ENCODE data around the gene GDF10. TPM values are rescaled to one million over a fixed set of nuclear protein-coding genes. Genes with fewer than 3 reads are reported as not detected.

GDF10 gene
- total RNA-seq, 4 donors from 2014 or later = 5.8 to 29.7 (median 10.8) TPM

DNA sequence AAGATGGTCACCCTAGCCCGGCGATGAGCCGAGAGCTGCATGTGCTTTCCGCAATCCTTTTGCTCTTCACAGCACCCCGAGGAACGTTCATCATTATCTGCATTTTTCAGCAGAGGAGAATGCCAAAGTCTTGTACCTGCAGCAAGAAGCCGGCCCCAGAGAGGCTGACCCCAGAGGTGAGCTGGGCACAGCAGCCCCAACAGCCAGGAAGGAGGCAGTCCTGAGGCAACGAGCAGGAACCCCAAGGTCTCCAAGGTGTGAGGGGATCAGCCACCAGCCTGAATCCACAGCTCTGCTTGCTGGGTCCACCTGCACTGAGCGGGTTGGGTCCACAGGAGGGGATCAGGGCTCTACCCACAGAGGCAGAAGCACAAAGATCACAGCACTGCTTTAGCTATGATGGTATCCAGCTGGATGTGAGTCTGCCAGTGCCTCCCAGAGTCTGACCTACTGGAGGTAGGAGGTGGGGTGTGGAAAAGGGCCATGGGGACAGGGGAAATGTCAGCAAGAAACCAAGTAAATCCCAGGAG lies 16.8 kb upstream of the GDF10 start:
- Histone ChIP-seq H3K27ac (no peak overlapping the region), H3K4me1 (no peaks in the 10 kb centered on the region), H3K36me3 (no peaks in the 10 kb centered on the region), H3K4me3 (no peak overlapping the region), H3K27me3 (no peaks in the 10 kb centered on the region), H3K9me3 (no peaks in the 10 kb centered on the region)
- 88 to 95% methylated on average over 4 to 5 of the region's 9 CpGs for WGBS, 2 donors (ENCODE audit: low coverage in 1 of 2)
- ATAC-seq = no peak
- TF ChIP-seq POLR2AphosphoS5 (IDR thresholded peaks at IDR 0.05) (no peak), POLR2A (IDR thresholded peaks at IDR 0.05) (no peak), EP300 (IDR thresholded peaks at IDR 0.05) (no peak)
- TF ChIP-seq, protein P1, sequence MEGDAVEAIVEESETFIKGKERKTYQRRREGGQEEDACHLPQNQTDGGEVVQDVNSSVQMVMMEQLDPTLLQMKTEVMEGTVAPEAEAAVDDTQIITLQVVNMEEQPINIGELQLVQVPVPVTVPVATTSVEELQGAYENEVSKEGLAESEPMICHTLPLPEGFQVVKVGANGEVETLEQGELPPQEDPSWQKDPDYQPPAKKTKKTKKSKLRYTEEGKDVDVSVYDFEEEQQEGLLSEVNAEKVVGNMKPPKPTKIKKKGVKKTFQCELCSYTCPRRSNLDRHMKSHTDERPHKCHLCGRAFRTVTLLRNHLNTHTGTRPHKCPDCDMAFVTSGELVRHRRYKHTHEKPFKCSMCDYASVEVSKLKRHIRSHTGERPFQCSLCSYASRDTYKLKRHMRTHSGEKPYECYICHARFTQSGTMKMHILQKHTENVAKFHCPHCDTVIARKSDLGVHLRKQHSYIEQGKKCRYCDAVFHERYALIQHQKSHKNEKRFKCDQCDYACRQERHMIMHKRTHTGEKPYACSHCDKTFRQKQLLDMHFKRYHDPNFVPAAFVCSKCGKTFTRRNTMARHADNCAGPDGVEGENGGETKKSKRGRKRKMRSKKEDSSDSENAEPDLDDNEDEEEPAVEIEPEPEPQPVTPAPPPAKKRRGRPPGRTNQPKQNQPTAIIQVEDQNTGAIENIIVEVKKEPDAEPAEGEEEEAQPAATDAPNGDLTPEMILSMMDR (IDR thresholded peaks at IDR 0.05) = no peak

DNA sequence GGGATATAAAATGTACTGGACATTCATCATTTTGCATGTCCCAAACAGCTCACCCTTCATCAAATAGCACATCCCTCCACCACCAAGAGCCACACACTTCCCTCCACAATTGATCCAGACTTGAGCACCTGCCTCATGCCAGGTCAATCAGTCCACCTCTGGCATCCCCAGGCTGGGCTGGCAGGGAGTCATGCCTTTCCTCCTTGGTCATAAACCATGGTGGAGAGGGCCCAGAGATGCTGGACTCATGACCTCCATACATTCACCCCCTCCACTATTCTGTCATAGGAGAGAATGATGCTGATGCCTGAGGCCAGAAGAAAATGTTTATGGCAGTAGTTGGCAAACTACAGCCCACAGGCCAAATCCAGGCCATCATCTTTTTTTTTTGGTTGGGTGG lies 16.1 kb upstream of the GDF10 start:
- no peak overlapping the region for H3K27ac ChIP-seq
- no peaks in the 10 kb centered on the region for H3K9me3 ChIP-seq
- TF ChIP-seq POLR2A (IDR thresholded peaks at IDR 0.05) = no peak
- TF ChIP-seq, protein P1 (IDR thresholded peaks at IDR 0.05) = no peak
- H3K4me1 ChIP-seq = no peaks in the 10 kb centered on the region
- no peak overlapping the region for H3K4me3 ChIP-seq
- no peak for ATAC-seq
- no peaks in the 10 kb centered on the region for H3K36me3 ChIP-seq
- H3K27me3 ChIP-seq = no peaks in the 10 kb centered on the region

DNA sequence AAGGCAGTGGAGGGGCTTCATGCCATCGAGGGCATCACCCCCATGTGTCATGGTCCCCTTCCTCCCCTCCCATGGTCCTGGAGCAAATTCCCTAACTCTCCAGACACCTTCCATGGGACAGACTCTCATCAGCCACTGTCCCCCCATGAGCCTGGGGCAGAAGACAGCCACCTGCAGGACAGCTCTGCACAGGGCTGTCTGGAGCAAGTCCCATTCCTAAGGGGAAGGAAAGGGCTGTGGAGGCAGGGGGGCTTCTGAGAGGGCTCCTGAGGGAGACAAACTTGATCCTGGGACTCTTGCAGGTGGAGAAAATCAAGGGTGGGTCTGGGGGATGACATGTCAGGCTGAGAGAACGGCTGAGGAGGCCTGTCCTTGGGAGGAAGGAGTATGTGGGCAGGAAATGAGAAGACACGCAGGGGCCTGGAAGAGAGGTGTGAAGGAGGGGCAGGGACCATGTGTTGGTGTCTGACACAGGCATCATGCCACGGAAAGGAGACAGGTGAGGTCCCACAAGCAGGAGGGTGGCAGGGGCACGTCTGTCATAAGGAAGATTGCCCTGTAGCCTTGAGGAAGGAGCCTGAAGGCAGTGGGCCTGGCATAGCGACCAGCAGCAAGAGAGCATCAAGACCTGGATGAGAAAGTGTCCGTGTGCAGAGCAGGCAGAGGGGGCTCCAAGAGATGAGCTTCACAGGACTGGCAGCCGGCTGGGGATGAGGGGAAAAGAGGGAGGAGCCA lies 14.4 kb upstream of the GDF10 start:
- no peaks in the 10 kb centered on the region for H3K4me1 ChIP-seq
- TF ChIP-seq POLR2AphosphoS5 (IDR thresholded peaks at IDR 0.05) = no peak
- TF ChIP-seq EP300 (IDR thresholded peaks at IDR 0.05) = no peak
- no peak for TF ChIP-seq POLR2A (IDR thresholded peaks at IDR 0.05)
- TF ChIP-seq, protein P1 (IDR thresholded peaks at IDR 0.05) = no peak
- H3K27me3 ChIP-seq = no peaks in the 10 kb centered on the region
- H3K4me3 ChIP-seq = no peak overlapping the region
- no peaks in the 10 kb centered on the region for H3K36me3 ChIP-seq
- no peak overlapping the region for H3K27ac ChIP-seq
- H3K9me3 ChIP-seq = no peaks in the 10 kb centered on the region
- 70 to 82% methylated on average over 6 to 7 of the region's 8 CpGs for WGBS, 2 donors (ENCODE audit: low coverage in 1 of 2)
- no peak for ATAC-seq

DNA sequence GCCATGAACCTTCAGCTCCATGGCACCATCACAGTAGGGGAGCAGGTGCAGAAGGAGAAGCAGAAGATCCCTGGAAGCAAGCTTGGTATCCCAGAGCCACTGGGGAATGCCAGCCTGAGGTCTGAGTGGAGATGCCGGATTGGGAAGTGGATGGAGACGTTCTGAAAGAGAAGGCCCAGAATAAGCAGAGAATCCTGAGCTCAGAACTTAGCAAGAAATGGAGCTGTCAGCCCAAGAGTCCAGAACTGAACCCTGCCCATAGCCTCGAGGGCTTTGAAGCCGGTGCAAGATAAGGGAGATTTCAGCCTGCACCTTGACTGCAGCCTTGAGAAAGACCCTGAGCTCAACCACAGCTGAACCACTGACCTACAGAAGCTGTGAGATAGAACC lies 13.9 kb upstream of the GDF10 start:
- H3K27ac ChIP-seq = no peak overlapping the region
- ATAC-seq = no peak
- no peak for TF ChIP-seq POLR2AphosphoS5 (IDR thresholded peaks at IDR 0.05)
- TF ChIP-seq, protein P1 (IDR thresholded peaks at IDR 0.05) = no peak
- no peak for TF ChIP-seq EP300 (IDR thresholded peaks at IDR 0.05)
- no peak for TF ChIP-seq POLR2A (IDR thresholded peaks at IDR 0.05)
- no peak overlapping the region for H3K4me3 ChIP-seq
- no peaks in the 10 kb centered on the region for H3K9me3 ChIP-seq
- H3K36me3 ChIP-seq = no peaks in the 10 kb centered on the region
- 83 to 95% methylated on average over 4 of the region's 4 CpGs for WGBS, 2 donors (ENCODE audit: low coverage in 1 of 2)
- H3K27me3 ChIP-seq = no peaks in the 10 kb centered on the region
- H3K4me1 ChIP-seq = no peaks in the 10 kb centered on the region

DNA sequence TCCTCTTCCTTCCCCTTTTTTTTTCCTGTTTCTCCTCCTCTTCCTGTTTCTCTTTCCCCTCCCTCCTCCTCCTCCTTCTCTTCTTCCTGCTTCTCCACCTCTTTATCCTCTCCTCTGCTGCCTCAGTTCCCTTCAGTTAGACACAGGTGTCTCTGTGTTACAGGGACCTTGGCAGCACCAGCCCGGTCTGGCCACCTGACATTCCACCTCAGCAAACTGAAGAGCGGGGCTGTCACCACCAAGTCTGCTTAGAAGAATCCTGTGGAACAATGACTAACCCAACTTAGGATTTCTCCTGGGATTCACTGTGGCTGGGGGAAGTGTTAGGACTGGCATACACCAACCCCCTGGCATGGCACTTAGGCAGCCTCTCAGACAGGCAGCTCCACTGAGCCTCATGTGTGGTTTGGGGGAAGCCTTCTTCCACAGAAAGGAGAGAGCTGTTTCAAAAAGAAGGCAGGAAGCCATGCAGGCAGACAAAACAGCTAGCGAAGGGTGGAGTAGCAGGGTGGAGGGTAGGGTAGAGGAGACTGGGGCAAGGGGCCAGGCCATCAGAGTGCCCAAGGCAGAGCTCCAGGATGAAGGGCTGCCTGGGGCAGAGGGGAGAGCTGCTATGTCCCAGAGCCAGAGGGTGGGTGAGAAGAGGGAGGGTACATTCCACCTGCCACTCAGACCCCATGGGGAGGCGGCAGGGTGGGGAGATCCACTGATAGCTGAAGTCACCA lies 13.2 kb upstream of the GDF10 start:
- Histone ChIP-seq H3K4me3 (no peak overlapping the region), H3K9me3 (no peaks in the 10 kb centered on the region), H3K27ac (no peak overlapping the region), H3K36me3 (no peaks in the 10 kb centered on the region), H3K4me1 (no peaks in the 10 kb centered on the region), H3K27me3 (no peaks in the 10 kb centered on the region)
- ATAC-seq = no peak
- 83 to 86% methylated on average over 1 of the region's 4 CpGs for WGBS, 2 donors (ENCODE audit: low coverage in 1 of 2)
- TF ChIP-seq POLR2A (IDR thresholded peaks at IDR 0.05) (no peak), EP300 (IDR thresholded peaks at IDR 0.05) (no peak), POLR2AphosphoS5 (IDR thresholded peaks at IDR 0.05) (no peak)
- TF ChIP-seq, protein P1 (IDR thresholded peaks at IDR 0.05) = no peak
